HG03025 (cell line): ENCODE results near the gene A2ML1.
"Not testable (repeated sequence)": the region's sequence is repeated elsewhere in the genome, so short reads cannot be mapped to it uniquely, and the experiment has no call there.

ENCODE experiments used
- ATAC-seq: cut with Tn5 transposase; IDR thresholded peaks from one replicate; pipeline ENCODE4 v1.9.1; 2021; ENCODE audit warnings: mild to moderate bottlenecking, moderate library complexity; ENCODE audit not compliant: unreplicated experiment, low FRiP score

A2ML1 gene

GRCh38 chr12:8903646-8904045, 81.2 kb downstream of the A2ML1 start:
- no peak for ATAC-seq

GRCh38 chr12:8904665-8905064, 82.2 kb downstream of the A2ML1 start:
- no peak for ATAC-seq

- no peak for ATAC-seq
Observed at GRCh38 chr12:8905546-8905945, 83.1 kb downstream of the A2ML1 start.

- ATAC-seq: no peak
Observed at GRCh38 chr12:8906266-8907180, 84.1 kb downstream of the A2ML1 start.

GRCh38 chr12:8907513-8907912, 85.1 kb downstream of the A2ML1 start:
- no peak for ATAC-seq

GRCh38 chr12:8909752-8910151, 87.3 kb downstream of the A2ML1 start:
- no peak for ATAC-seq

- ATAC-seq: no peak
Observed at GRCh38 chr12:8911606-8912268, 89.3 kb downstream of the A2ML1 start.

GRCh38 chr12:8912914-8913313, 90.5 kb downstream of the A2ML1 start:
- ATAC-seq: no peak

GRCh38 chr12:8913702-8914032, 91.2 kb downstream of the A2ML1 start:
- no peak for ATAC-seq

GRCh38 chr12:8914033-8914715, 91.8 kb downstream of the A2ML1 start, which contains the start of gene PHC1:
Gene PHC1 (plus strand): TSS chr12:8914509. CDS start chr12:8917678, 3,169 bp downstream.
- ATAC-seq: peak; percentile 76

GRCh38 chr12:8914716-8915526, 92.5 kb downstream of the A2ML1 start:
- peak; percentile 81 for ATAC-seq

GRCh38 chr12:8916154-8916553, 93.7 kb downstream of the A2ML1 start:
- no peak for ATAC-seq

- ATAC-seq: no peak
Observed at GRCh38 chr12:8917031-8917430, 94.6 kb downstream of the A2ML1 start.

- no peak for ATAC-seq
Observed at GRCh38 chr12:8917751-8918150, 95.3 kb downstream of the A2ML1 start.

- ATAC-seq: not testable (repeated sequence)
Observed at GRCh38 chr12:8919643-8920042, 97.2 kb downstream of the A2ML1 start.

- no peak for ATAC-seq
Observed at GRCh38 chr12:8922544-8922943, 100.1 kb downstream of the A2ML1 start.
